ENCODE measurements around the gene RPS19BP1.

Gene RPS19BP1

DNA sequence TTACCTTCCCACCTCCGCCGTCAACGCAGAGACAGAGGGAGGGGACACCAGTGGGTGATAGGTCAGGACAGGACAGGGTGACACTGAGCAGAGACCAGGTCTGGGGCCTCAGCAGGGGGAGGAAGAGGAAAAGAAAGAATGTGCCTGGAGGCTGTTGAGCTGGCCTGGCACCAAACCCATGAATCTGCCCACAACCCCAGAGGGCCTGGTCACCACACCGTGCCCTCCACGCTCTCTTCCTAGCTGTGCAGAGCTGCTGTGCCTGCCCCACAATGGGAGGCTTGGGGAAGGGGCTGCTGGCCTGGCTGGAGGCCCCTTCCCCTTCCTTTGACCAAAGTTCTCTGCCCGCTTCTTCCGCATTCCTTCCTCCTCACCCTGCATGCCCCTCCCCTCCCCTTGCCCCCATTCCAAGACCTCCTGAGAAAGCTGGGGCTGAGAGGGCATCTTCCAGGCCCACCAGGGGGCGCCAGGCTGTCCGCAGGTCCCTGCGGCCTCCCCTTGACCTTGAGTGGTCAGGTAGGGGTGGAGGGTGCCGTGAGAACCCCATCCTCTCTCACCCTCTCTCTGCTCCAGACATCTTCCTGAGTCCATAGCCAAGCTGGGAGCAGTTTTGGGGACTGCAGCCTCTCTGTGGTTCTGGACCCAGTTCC lies 27.0 kb upstream of the RPS19BP1 start:
- no peak for DNase-seq (ENCODE audit: low read depth)

GRCh38 chr22:39558950-39559349 lies 26.4 kb upstream of the RPS19BP1 start:
- no peak for DNase-seq (ENCODE audit: low read depth)

DNA sequence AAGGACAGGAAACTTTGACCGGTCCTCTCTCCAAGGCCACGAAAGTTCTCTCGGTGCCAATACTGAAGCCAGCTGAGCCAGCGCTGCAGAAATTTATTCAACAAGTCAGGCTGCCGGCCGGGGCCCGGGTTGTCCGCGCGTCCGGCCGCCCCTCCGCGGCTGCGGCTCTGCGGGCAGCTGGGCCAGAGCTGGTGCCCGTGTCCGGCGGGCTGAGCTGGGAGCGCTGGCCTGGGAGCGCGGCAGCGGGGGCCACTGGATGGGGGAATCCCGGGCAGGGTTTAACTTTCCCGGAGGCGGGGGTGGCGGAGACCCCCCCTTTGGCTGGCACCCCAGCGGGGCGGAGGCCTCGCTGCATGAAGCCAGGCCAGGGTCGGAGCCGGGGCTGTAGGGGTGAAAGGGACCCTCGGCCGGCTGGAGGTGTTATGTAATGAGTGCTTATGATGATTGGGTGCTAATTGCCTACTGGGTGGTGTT lies 25.7 kb upstream of the RPS19BP1 start:
- no peak for DNase-seq (ENCODE audit: low read depth)

GRCh38 chr22:39556970-39557841 lies 24.7 kb upstream of the RPS19BP1 start:
- peak; percentile 39 for DNase-seq (ENCODE audit: low read depth)

GRCh38 chr22:39554151-39554550 lies 21.6 kb upstream of the RPS19BP1 start:
- no peak for DNase-seq (ENCODE audit: low read depth)

DNA sequence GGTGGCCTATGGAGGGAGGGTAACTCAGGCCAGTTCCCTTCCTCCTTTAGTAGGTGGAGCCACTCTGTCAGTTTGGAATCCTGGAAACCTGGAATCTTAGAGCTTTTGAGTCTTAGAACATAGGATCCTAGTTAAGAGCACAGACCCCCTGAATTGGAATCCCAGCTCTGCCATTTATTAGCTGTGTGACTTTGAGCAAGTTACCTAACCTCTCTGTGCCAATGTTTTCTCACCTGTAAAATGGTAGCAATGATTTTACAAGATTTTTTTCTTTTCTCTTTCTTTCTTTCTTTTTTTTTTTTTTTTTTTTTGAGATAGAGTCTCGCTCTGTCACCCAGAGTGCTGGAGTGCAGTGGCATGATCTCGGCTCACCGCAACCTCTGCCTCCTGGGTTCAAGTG lies 20.9 kb upstream of the RPS19BP1 start:
- no peak for DNase-seq (ENCODE audit: low read depth)

- DNase-seq (ENCODE audit: low read depth) = no peak
These were observed 15.0 kb upstream of the RPS19BP1 start for GRCh38 chr22:39547587-39547947.

- no peak for DNase-seq (ENCODE audit: low read depth)
These were observed 14.5 kb upstream of the RPS19BP1 start for GRCh38 chr22:39546889-39547586.

GRCh38 chr22:39545386-39546365 lies 13.1 kb upstream of the RPS19BP1 start:
- peak; percentile 68 for DNase-seq (ENCODE audit: low read depth)

DNA sequence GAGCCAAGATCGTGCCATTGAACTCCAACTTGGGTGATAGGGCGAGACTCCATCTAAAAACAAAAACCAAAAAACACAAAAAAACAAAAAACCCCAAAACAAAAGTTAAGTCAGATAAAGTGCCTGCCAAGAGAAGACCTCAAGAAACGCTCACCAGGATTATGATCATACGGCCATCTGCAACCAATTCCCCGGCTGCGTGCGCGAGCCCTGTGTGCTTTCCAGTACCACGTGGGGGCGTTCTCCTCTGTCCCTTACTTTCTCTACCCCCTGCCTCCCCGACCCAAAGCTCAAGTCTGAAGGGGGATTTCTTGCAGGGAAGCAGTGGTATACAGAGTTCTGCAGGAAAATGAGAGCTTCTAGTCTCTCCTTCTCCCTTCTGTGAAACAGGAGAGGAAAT lies 10.5 kb upstream of the RPS19BP1 start:
- no peak for DNase-seq (ENCODE audit: low read depth)

DNA sequence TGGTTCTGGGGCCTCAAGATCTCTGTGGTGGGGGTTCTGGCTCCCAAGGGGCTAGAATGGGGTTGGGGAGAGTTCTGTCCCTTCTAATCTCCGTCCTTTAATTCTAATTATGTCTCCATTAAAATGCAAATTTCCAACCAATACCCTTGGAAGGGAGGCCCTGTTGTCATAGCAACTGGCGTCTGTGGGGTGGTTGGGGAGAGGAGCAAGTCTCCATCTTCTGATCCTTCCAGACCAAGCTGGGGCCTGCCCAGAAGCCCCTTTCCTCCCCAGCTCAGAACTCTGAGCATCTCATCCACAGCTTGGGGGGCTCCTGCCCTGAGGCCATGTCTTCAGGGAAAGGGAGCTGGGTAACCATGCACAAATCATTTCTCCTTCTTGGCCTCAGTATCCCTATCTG lies 5.4 kb upstream of the RPS19BP1 start:
- no peak for DNase-seq (ENCODE audit: low read depth)

GRCh38 chr22:39536711-39537110 lies 4.2 kb upstream of the RPS19BP1 start:
- DNase-seq (ENCODE audit: low read depth) = no peak

- no peak for DNase-seq (ENCODE audit: low read depth)
These were observed 3.4 kb upstream of the RPS19BP1 start for GRCh38 chr22:39535831-39536449.

DNA sequence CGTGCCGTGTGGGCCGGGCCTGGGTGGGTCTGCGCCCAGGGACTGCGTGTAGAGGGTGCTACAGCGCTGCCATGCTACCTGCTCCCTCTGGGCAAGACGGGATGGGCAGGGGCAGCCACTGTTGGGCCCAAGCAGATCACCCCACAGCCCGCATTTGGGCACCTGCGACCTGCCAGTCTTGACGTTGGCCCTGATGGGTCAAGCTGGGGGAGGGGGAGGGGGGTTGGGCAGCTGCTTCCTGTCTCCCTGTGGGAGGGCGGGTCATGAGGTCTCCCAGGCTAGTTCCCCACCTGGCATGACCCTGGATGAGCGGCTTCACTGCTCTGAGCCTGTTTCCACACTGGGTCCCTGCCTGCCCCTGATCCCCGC lies 2.8 kb upstream of the RPS19BP1 start:
- DNase-seq (ENCODE audit: low read depth) = no peak

- peak; percentile 80 for DNase-seq (ENCODE audit: low read depth)
These were observed 2.2 kb upstream of the RPS19BP1 start for GRCh38 chr22:39534591-39535356.

DNA sequence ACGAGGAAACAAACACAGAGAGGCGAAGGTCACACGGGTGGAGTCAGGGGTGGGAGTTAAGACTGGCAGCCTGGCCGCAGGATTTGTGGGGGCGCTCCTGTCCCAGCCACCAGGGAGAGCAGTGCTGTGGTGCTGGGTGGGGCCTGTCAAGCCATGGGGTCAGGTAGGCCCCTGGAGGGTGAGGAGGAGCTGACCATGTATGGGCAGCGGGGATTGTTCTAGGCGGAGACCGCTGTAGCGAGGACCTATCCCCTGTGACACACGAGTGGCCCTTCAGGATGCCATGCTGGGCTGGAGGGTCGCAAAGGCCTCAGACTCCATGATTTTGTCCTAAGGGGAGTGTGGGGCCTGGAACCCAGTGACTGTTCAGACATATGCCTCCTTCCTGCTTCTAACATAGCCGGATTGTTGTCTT lies 1.6 kb upstream of the RPS19BP1 start:
- DNase-seq (ENCODE audit: low read depth) = no peak

DNA sequence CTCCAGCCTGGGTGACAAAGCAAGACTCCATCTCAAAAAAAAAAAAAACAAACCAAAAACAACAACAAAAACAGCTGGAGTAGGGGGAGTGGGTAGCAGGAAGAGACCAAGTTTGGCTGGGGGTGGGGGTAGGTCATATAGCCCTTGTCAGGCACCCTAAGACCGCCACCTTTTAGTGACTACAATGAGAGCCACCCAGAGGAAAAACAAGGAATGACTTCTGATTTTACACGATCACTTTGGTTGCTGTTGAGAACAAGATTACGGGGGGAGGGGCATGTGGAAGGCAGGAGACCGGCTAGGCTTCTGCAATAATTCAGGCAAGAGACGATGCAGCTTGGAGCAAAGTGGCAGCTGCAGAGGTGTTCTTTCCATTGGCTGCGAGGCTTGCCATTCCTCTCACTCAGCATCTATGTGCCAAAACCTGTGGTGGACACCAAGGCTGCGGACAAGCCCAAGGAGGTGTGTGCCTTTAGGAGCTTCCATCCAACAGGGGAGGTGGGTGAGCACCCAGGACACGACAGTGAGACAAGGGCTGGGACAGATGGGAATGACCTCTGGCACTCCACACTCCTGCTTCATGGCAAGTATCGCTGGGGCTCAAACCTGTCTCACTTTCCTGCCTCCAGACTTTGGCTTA lies 1.7 kb downstream of the RPS19BP1 start:
- no peak for DNase-seq (ENCODE audit: low read depth)

- no peak for DNase-seq (ENCODE audit: low read depth)
These were observed 2.4 kb downstream of the RPS19BP1 start for GRCh38 chr22:39530116-39530515.

DNA sequence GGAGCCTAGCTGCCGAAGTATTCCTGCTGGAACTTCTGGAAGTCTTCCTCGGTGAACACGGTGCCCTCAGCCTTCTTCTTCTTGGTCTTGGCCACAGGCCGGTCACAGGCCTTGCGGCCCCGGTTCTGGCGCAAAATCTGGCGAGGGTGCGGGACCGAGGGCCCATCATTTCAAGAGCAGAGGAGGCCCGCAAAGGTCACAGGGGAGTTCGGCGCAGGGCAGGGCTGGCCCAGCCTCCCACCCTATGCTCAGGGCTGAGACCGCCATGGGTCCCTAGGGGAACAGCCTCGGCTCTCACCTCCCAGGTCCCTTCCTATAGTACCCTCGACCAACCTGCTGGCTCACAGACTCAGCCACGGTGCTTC lies 3.1 kb downstream of the RPS19BP1 start:
- DNase-seq (ENCODE audit: low read depth) = no peak

Data from activated T-cell treated with anti-CD3 and anti-CD28 coated beads for 1 hour (primary cell).